Smooth muscle cell (in vitro differentiated cells): ENCODE measurements around the gene TDRD7. TPM values are rescaled to one million over a fixed set of nuclear protein-coding genes. Genes with fewer than 3 reads are reported as not detected.

Experiments used
- DNase-seq: peaks from one replicate; lab custom pipeline; 2025; ENCODE audit not compliant: unreplicated experiment; lab: John Stamatoyannopoulos, UW
- H2AFZ ChIP-seq: fragments of 200-600 bp; sonication (generic); 2 replicates; pipeline ENCODE4 v1.6.0; 2016; ENCODE audit warnings: antibody characterized with exemption, low read depth, mild to moderate bottlenecking
- H3F3A ChIP-seq: fragments of 200-600 bp; sonication (generic); 2 replicates; pipeline ENCODE4 v1.6.0; 2017; ENCODE audit warnings: antibody characterized with exemption, low read depth
- H3K27ac ChIP-seq: fragments of 200-600 bp; sonication (generic); 2 replicates; pipeline ENCODE4 v1.5.1; 2016; ENCODE audit warnings: low read depth, mild to moderate bottlenecking
- H3K27me3 ChIP-seq: fragments of 200-600 bp; sonication (generic); 2 replicates; pipeline ENCODE4 v1.6.1; 2016; ENCODE audit warnings: low read depth, mild to moderate bottlenecking
- H3K36me3 ChIP-seq: fragments of 200-600 bp; sonication (generic); 2 replicates; pipeline ENCODE4 v1.5.1; 2016; ENCODE audit warnings: low read depth
- H3K4me1 ChIP-seq: fragments of 200-600 bp; sonication (generic); 2 replicates; pipeline ENCODE4 v1.5.1; 2016; ENCODE audit warnings: low read depth
- H3K4me2 ChIP-seq: fragments of 200-600 bp; sonication (generic); 2 replicates; pipeline ENCODE4 v1.6.0; 2016; ENCODE audit warnings: mild to moderate bottlenecking
- H3K4me3 ChIP-seq: fragments of 200-600 bp; sonication (generic); 2 replicates; pipeline ENCODE4 v1.5.1; 2016; ENCODE audit warnings: mild to moderate bottlenecking
- H3K79me2 ChIP-seq: fragments of 200-600 bp; sonication (generic); 2 replicates; pipeline ENCODE4 v1.6.0; 2016; ENCODE audit warnings: low read depth, mild to moderate bottlenecking
- H3K9ac ChIP-seq: fragments of 200-600 bp; sonication (generic); 2 replicates; pipeline ENCODE4 v1.6.0; 2016; ENCODE audit warnings: low read depth
- H3K9me3 ChIP-seq: fragments of 200-600 bp; sonication (generic); replicated peaks from 2 replicates; pipeline ENCODE4 v1.5.1; 2016; ENCODE audit warnings: low read depth
- H4K20me1 ChIP-seq: fragments of 200-600 bp; sonication (generic); 2 replicates; pipeline ENCODE4 v1.6.0; 2016; ENCODE audit warnings: low read depth
- WGBS: methylation state at CpG from one replicate; pipeline ENCODE4 v1.1.7; 2016; ENCODE audit warnings: low lambda C conversion rate; 5-methylcytosine and 5-hydroxymethylcytosine counted together
- polyA plus RNA-seq: library from polyadenylated mRNA; unstranded; fragments of >200 nt; fragmentation: Nextera tagmentation; extraction: Ambion mirVana; gene quantifications from 2 replicates; pipeline ENCODE4 v1.2.1, GENCODE V29; 2016
- total RNA-seq: library from RNA; depleted of rRNA; stranded (reverse); fragments of >200 nt; gene quantifications from 2 replicates; pipeline ENCODE4 v1.2.3, GENCODE V29; 2014
- TF ChIP-seq, protein P1 (sequence below): fragments of 200-600 bp; sonication (generic); IDR thresholded peaks from 2 replicates; pipeline ENCODE4 v1.5.1; 2017; ENCODE audit warnings: borderline replicate concordance, mild to moderate bottlenecking, antibody characterized with exemption; ENCODE audit not compliant: insufficient read depth, poor library complexity, severe bottlenecking

The TDRD7 gene
- total and polyA plus RNA-seq, 2 experiments from 2014 or later, result 1.5 to 3.4 TPM

DNA sequence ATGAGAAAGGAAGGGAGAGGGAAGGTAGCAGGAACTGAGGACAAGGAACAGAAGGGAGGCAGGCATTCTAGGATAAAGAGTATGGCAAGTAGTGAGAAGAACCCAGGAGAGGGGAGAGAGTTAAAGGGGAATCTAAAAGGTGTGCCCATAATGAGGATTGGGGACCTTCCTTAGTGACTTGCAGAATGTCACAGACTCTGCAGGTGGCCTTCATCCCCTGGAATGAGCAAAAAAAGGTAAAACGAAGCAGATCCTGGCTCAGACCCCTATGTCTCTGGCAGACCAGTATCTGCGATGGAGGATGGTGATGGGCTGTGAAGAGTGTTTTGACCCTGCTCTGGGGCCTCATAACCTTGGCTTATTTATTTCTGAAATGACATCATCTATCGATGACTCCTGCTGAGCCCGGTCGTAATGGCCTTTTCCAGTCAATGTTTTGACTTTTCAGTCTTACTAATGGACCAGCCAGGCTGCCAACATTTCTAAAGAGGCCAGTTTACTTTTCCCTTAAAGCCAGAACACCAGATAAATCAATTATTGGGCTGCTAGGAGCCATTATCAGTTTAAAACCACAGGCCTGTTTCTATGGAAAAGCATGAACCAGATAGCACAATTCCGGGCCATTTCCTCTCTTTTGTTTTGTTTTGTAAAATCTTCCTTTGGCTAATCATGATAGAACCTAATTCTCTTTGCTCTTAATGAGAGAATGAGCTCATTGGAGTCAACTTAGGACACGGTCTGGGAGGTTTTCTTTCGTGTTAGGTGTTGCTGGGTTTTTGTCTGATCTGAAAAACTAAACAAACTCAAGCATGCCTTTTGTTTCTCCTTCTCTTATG, 92.7 kb downstream of the TDRD7 start:
- Histone ChIP-seq H3K4me1 (peaks cover 11% of the 10 kb centered on the region), H3K36me3 (no peaks in the 10 kb centered on the region), H3K27me3 (peaks cover 87% of the 10 kb centered on the region), H3K9me3 (no peaks in the 10 kb centered on the region), H3K4me2 (no peak overlapping the region), H3K9ac (no peak overlapping the region), H3F3A (no peaks in the 10 kb centered on the region), H4K20me1 (no peaks in the 10 kb centered on the region), H3K27ac (no peak overlapping the region), H3K4me3 (no peak overlapping the region), H3K79me2 (no peaks in the 10 kb centered on the region), H2AFZ (no peak overlapping the region)
- WGBS, result 33% methylated on average over 8 of the region's 8 CpGs
- DNase-seq, result no peak
- TF ChIP-seq, protein P1, sequence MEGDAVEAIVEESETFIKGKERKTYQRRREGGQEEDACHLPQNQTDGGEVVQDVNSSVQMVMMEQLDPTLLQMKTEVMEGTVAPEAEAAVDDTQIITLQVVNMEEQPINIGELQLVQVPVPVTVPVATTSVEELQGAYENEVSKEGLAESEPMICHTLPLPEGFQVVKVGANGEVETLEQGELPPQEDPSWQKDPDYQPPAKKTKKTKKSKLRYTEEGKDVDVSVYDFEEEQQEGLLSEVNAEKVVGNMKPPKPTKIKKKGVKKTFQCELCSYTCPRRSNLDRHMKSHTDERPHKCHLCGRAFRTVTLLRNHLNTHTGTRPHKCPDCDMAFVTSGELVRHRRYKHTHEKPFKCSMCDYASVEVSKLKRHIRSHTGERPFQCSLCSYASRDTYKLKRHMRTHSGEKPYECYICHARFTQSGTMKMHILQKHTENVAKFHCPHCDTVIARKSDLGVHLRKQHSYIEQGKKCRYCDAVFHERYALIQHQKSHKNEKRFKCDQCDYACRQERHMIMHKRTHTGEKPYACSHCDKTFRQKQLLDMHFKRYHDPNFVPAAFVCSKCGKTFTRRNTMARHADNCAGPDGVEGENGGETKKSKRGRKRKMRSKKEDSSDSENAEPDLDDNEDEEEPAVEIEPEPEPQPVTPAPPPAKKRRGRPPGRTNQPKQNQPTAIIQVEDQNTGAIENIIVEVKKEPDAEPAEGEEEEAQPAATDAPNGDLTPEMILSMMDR, result no peak

DNA sequence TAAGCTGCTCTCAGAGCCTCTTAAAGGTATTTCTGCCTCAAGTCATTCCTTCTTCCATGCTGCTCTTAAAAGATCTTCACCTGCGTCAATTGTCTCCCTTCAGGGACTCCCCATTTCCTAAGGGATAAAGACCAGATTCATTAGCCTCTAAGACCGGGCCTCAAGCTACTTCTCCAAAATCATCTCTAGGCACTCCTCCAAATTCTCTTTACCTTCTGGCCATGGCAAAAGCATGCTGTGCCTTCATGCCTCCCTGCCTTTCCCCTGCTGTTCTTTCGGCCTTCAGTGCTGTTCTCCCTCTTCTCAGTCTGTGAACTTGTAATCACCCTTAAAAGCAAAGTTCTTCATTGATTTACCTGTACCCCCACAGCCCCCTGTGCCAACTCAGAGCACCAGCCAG, 93.9 kb downstream of the TDRD7 start:
- no peak overlapping the region for H3K4me2 ChIP-seq
- peaks cover 11% of the 10 kb centered on the region for H3K4me1 ChIP-seq
- H3K27me3 ChIP-seq, result peaks cover 74% of the 10 kb centered on the region
- H3K9me3 ChIP-seq, result no peaks in the 10 kb centered on the region
- no peaks in the 10 kb centered on the region for H3K36me3 ChIP-seq
- no peak overlapping the region for H2AFZ ChIP-seq
- H3K27ac ChIP-seq, result no peak overlapping the region
- TF ChIP-seq, protein P1, result no peak
- H3K9ac ChIP-seq, result no peak overlapping the region
- 95% methylated on average over 3 of the region's 3 CpGs for WGBS
- no peaks in the 10 kb centered on the region for H3K79me2 ChIP-seq
- H3K4me3 ChIP-seq, result no peak overlapping the region
- H4K20me1 ChIP-seq, result no peaks in the 10 kb centered on the region
- no peak for DNase-seq
- H3F3A ChIP-seq, result no peaks in the 10 kb centered on the region

DNA sequence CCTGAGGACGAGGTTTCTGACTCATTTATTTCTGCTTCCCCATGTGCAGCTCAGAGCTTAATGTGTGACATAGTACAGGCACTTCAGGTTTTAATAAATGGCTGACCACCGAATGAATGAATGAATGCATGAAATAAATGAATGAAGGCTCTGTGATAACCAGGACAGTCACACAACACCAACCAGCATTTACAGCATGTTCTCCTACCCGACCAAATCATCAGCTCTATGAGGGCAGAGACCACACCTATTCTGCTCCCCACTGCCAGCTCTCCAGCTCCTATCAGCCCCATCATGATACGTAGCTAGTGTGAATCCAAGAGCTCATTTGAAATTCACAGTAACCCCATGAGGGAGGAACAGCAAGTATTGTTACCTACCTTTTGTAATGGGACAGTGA, 94.4 kb downstream of the TDRD7 start:
- Histone ChIP-seq H3K79me2 (no peaks in the 10 kb centered on the region), H3K4me2 (no peak overlapping the region), H3K9ac (no peak overlapping the region), H3K4me1 (peaks cover 11% of the 10 kb centered on the region), H3K36me3 (no peaks in the 10 kb centered on the region), H4K20me1 (no peaks in the 10 kb centered on the region), H3K9me3 (no peaks in the 10 kb centered on the region), H3F3A (no peaks in the 10 kb centered on the region), H3K27ac (no peak overlapping the region), H2AFZ (no peak overlapping the region), H3K4me3 (no peak overlapping the region), H3K27me3 (peaks cover 70% of the 10 kb centered on the region)
- WGBS, result 84% methylated on average over 4 of the region's 4 CpGs
- TF ChIP-seq, protein P1, result no peak
- DNase-seq, result no peak

DNA sequence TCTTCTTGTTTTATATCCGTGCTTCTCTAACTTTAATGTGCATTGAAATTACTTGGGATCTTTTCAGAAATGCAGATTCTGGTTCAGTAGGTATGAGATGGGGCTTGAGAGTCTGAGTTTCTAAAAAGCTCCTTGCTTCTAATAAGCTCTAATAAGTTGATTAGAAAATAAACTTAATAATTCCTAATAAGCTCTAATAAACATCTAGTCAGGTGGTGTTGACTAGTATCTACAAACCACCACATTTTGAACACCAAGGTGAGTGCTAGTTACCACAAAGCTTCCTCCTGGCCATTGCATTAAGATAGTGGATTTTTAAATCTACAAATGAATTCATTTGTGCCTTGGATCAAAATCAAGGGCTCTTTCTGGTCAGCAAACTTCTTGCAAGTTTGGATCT, 94.9 kb downstream of the TDRD7 start:
- Histone ChIP-seq H4K20me1 (no peaks in the 10 kb centered on the region), H2AFZ (no peak overlapping the region), H3K9ac (no peak overlapping the region), H3K36me3 (no peaks in the 10 kb centered on the region), H3K27me3 (peaks cover 67% of the 10 kb centered on the region), H3K27ac (no peak overlapping the region), H3K4me3 (no peak overlapping the region), H3F3A (no peaks in the 10 kb centered on the region), H3K9me3 (no peaks in the 10 kb centered on the region), H3K79me2 (no peaks in the 10 kb centered on the region), H3K4me2 (no peak overlapping the region), H3K4me1 (peaks cover 9% of the 10 kb centered on the region)
- TF ChIP-seq, protein P1, result no peak
- no peak for DNase-seq
- WGBS, result 97% methylated on average over 1 of the region's 1 CpG
